H9 (cell line): ENCODE measurements around the gene NUTF2. TPM values are rescaled to one million over a fixed set of nuclear protein-coding genes. Genes with fewer than 3 reads are reported as not detected.

Experiments used
- DNase-seq: peaks from one replicate; pipeline ENCODE4 v3.0.0-alpha.2; 2017
- H2AFZ ChIP-seq: one replicate; pipeline ENCODE4 v1.6.1; 2013; ENCODE audit warnings: mild to moderate bottlenecking, low read length, control low read depth, moderate library complexity
- H2AK5ac ChIP-seq: 2 replicates; pipeline ENCODE4 v1.6.1; 2013; ENCODE audit warnings: low read length, control low read depth, mixed read lengths; ENCODE audit not compliant: insufficient read length
- H2BK120ac ChIP-seq: one replicate; pipeline ENCODE4 v1.6.1; 2013; ENCODE audit warnings: low read depth, mild to moderate bottlenecking, low read length, control low read depth, inconsistent platforms; ENCODE audit not compliant: poor library complexity, severe bottlenecking
- H2BK12ac ChIP-seq: 2 replicates; pipeline ENCODE4 v1.6.1; 2013; ENCODE audit warnings: low read length, control low read depth, mixed read lengths, low read depth; ENCODE audit not compliant: insufficient read length
- H2BK15ac ChIP-seq: 2 replicates; pipeline ENCODE4 v1.6.1; 2013; ENCODE audit warnings: low read depth, low read length, control low read depth
- H2BK20ac ChIP-seq: one replicate; pipeline ENCODE4 v1.6.1; 2013; ENCODE audit warnings: low read depth, mild to moderate bottlenecking, low read length, control low read depth, inconsistent platforms; ENCODE audit not compliant: poor library complexity, severe bottlenecking
- H2BK5ac ChIP-seq: 2 replicates; pipeline ENCODE4 v1.6.1; 2013; ENCODE audit warnings: low read length, control low read depth, mixed read lengths; ENCODE audit not compliant: insufficient read length
- H3K14ac ChIP-seq: 2 replicates; pipeline ENCODE4 v1.6.1; 2013; ENCODE audit warnings: low read length, control low read depth; ENCODE audit not compliant: insufficient read depth
- H3K18ac ChIP-seq: 2 replicates; pipeline ENCODE4 v1.6.1; 2013; ENCODE audit warnings: low read depth, mild to moderate bottlenecking, mixed read lengths, low read length, control low read depth; ENCODE audit not compliant: insufficient read length
- H3K23ac ChIP-seq: 2 replicates; pipeline ENCODE4 v1.6.1; 2013; ENCODE audit warnings: low read length, control low read depth, mixed read lengths, low read depth; ENCODE audit not compliant: insufficient read length
- H3K23me2 ChIP-seq: 2 replicates; pipeline ENCODE4 v1.6.1; 2013; ENCODE audit warnings: low read depth, mild to moderate bottlenecking, mixed read lengths, low read length, control low read depth; ENCODE audit not compliant: insufficient read length, poor library complexity, severe bottlenecking
- H3K27ac ChIP-seq: 2 replicates; pipeline ENCODE4 v1.5.1; 2013; ENCODE audit warnings: low read length, control low read depth, mixed read lengths, low read depth; ENCODE audit not compliant: insufficient read length
- H3K27me3 ChIP-seq: 2 replicates; pipeline ENCODE4 v1.6.1; 2013; ENCODE audit warnings: low read length, control low read depth, inconsistent platforms; ENCODE audit not compliant: insufficient read depth
- H3K4ac ChIP-seq: 2 replicates; pipeline ENCODE4 v1.6.1; 2013; ENCODE audit warnings: low read depth, mild to moderate bottlenecking, control low read depth, inconsistent platforms, low read length, moderate library complexity
- H3K4me1 ChIP-seq: 2 replicates; pipeline ENCODE4 v1.6.1; 2013; ENCODE audit warnings: low read length, control low read depth, inconsistent platforms; ENCODE audit not compliant: insufficient read depth
- H3K4me2 ChIP-seq: 2 replicates; pipeline ENCODE4 v1.6.1; 2013; ENCODE audit warnings: low read length, control low read depth, mixed read lengths; ENCODE audit not compliant: insufficient read length, insufficient read depth
- H3K56ac ChIP-seq: 2 replicates; pipeline ENCODE4 v1.6.1; 2013; ENCODE audit warnings: low read depth, mild to moderate bottlenecking, mixed read lengths, low read length, control low read depth; ENCODE audit not compliant: insufficient read length
- H3K79me1 ChIP-seq: 2 replicates; pipeline ENCODE4 v1.6.1; 2013; ENCODE audit warnings: low read depth, mild to moderate bottlenecking, moderate library complexity, low read length, control low read depth, inconsistent platforms; ENCODE audit not compliant: insufficient read depth, poor library complexity, severe bottlenecking
- H3K79me2 ChIP-seq: 2 replicates; pipeline ENCODE4 v1.6.1; 2013; ENCODE audit warnings: low read length, control low read depth, inconsistent platforms; ENCODE audit not compliant: insufficient read depth
- H3K9ac ChIP-seq: 2 replicates; pipeline ENCODE4 v1.6.1; 2013; ENCODE audit warnings: low read length, control low read depth, mixed read lengths; ENCODE audit not compliant: insufficient read length; ENCODE audit errors: extremely low read depth
- H3K9me3 ChIP-seq: one replicate; pipeline ENCODE4 v1.6.1; 2013; ENCODE audit warnings: low read depth, low read length, inconsistent platforms; ENCODE audit not compliant: control insufficient read depth
- H3T11ph ChIP-seq: one replicate; pipeline ENCODE4 v1.6.1; 2013; ENCODE audit warnings: mild to moderate bottlenecking, low read length, control low read depth, inconsistent platforms
- H4K20me1 ChIP-seq: one replicate; pipeline ENCODE4 v1.6.1; 2013; ENCODE audit not compliant: control insufficient read depth, insufficient read length, insufficient read depth
- H4K5ac ChIP-seq: 2 replicates; pipeline ENCODE4 v1.6.1; 2013; ENCODE audit warnings: low read depth, mild to moderate bottlenecking, mixed read lengths, low read length, control low read depth; ENCODE audit not compliant: insufficient read length
- H4K8ac ChIP-seq: replicated peaks from 2 replicates; pipeline ENCODE4 v1.6.1; 2013; ENCODE audit warnings: low read length, control low read depth, mixed read lengths, low read depth; ENCODE audit not compliant: insufficient read length
- H4K91ac ChIP-seq: 2 replicates; pipeline ENCODE4 v1.6.1; 2013; ENCODE audit warnings: low read depth, mild to moderate bottlenecking, moderate library complexity, mixed read lengths, low read length, control low read depth; ENCODE audit not compliant: insufficient read length
- H3K27ac Mint-ChIP-seq, 3 experiments: 2 replicates in 2 of 3; 3 replicates in 1 of 3; pipeline ENCODE4 v1.8.0; 2020 to 2021; ENCODE audit warnings: mixed read lengths in 3 of 3, mild to moderate bottlenecking in 1 of 3, moderate library complexity in 1 of 3
- H3K27me3 Mint-ChIP-seq: 2 replicates; pipeline ENCODE4 v1.8.0; 2021; ENCODE audit warnings: low read depth, mild to moderate bottlenecking, moderate library complexity, mixed read lengths
- H3K36me3 Mint-ChIP-seq, 3 experiments: 2 replicates in 2 of 3; 3 replicates in 1 of 3; pipeline ENCODE4 v1.8.0; 2020 to 2021; ENCODE audit warnings: low read depth in 3 of 3, mixed read lengths in 3 of 3; ENCODE audit not compliant: insufficient read depth in 1 of 3
- H3K4me1 Mint-ChIP-seq, 2 experiments: 2 replicates each; pipeline ENCODE4 v1.8.0; 2020; ENCODE audit warnings: mixed read lengths in 2 of 2
- H3K4me3 Mint-ChIP-seq, 2 experiments: 2 replicates in 1 of 2; 3 replicates in 1 of 2; pipeline ENCODE4 v1.8.0; 2020 to 2021; ENCODE audit warnings: mild to moderate bottlenecking in 2 of 2, mixed read lengths in 2 of 2, moderate library complexity in 1 of 2
- H3K9me3 Mint-ChIP-seq, 2 experiments: 2 replicates in 1 of 2; 3 replicates in 1 of 2; pipeline ENCODE4 v1.8.0; 2020; ENCODE audit warnings: mild to moderate bottlenecking in 2 of 2, mixed read lengths in 2 of 2, moderate library complexity in 1 of 2
- CTCF ChIP-seq: fragments of 200-600 bp; sonication (generic); conservative IDR thresholded peaks from 3 replicates; pipeline ENCODE4 v1.8.0; 2021; ENCODE audit warnings: antibody characterized with exemption, mild to moderate bottlenecking
- WGBS: extraction: QIAGEN DNeasy Blood & Tissue Kit; methylation state at CpG from one replicate; pipeline ENCODE4 v1.1.7; 2013; ENCODE audit warnings: missing lambda C conversion rate, low lambda C conversion rate, mixed read lengths; ENCODE audit not compliant: insufficient read length; ENCODE audit errors: extremely low coverage; 5-methylcytosine and 5-hydroxymethylcytosine counted together
- total RNA-seq: library from RNA; stranded (reverse); gene quantifications from 2 replicates; pipeline ENCODE4 v1.2.1, GENCODE V29; 2021

The NUTF2 gene
- total RNA-seq, 1 experiment from 2014 or later, result 198 TPM

- Histone ChIP-seq H3K79me2 (peaks cover 8% of the 10 kb centered on the region; the same call in 1 of the 2 replicates), H3K27me3 (no peaks in the 10 kb centered on the region), H3T11ph (no peak within 1 kb of the TSS), H4K91ac (peak within 1 kb of the TSS; percentile 11), H3K4me2 (peak within 1 kb of the TSS; percentile 75), H2BK20ac (no peak within 1 kb of the TSS), H2BK12ac (no peak within 1 kb of the TSS), H3K18ac (peak within 1 kb of the TSS; percentile 59), H2BK15ac (no peak within 1 kb of the TSS), H3K56ac (no peak within 1 kb of the TSS), H3K23me2 (peaks cover 6% of the 10 kb centered on the region), H2AFZ (no peak within 1 kb of the TSS), H4K5ac (no peak within 1 kb of the TSS), H3K14ac (peak within 1 kb of the TSS; percentile 86), H2BK120ac (no peak within 1 kb of the TSS), H3K9ac (peak within 1 kb of the TSS; percentile 89), H3K23ac (no peak within 1 kb of the TSS), H2BK5ac (no peak within 1 kb of the TSS), H3K4me1 (no peaks in the 10 kb centered on the region), H4K8ac (no peak within 1 kb of the TSS), H3K27ac (no peak within 1 kb of the TSS), H3K4ac (no peak within 1 kb of the TSS), H4K20me1 (no peaks in the 10 kb centered on the region), H3K79me1 (peaks cover 7% of the 10 kb centered on the region), H3K9me3 (no peaks in the 10 kb centered on the region), H2AK5ac (no peak within 1 kb of the TSS)
- Mint-ChIP-seq H3K27me3 (no peaks in the 10 kb centered on the region), H3K4me3 (peak within 1 kb of the TSS; percentile 95 to 98), H3K36me3 (no peaks in the 10 kb centered on the region), H3K4me1 (peaks cover 15 to 16% of the 10 kb centered on the region in 2 experiments), H3K9me3 (no peaks in the 10 kb centered on the region), H3K27ac (peak within 1 kb of the TSS; percentile 95 to 98 (median 96); a peak in 6 of 7 replicates)
- no CpG with 5 or more reads among the region's 90 CpGs for WGBS
- peak; percentile 98 for DNase-seq
- no peak for TF ChIP-seq CTCF
Measured at GRCh38 chr16:67892899-67893742, 46.4 kb downstream of the NUTF2 start, which contains the start of gene PSKH1. Gene PSKH1, plus strand, starts transcription at chr16:67893254. Its CDS starts 15,496 bp downstream, at chr16:67908750.
